HG02885 (cell line): Measurements from ENCODE around the gene RPL10L.

Source experiments
- ATAC-seq: cut with Tn5 transposase; IDR thresholded peaks from one replicate; pipeline ENCODE4 v1.9.1; 2021; ENCODE audit warnings: mild to moderate bottlenecking; ENCODE audit not compliant: unreplicated experiment, poor library complexity

RPL10L gene

DNA sequence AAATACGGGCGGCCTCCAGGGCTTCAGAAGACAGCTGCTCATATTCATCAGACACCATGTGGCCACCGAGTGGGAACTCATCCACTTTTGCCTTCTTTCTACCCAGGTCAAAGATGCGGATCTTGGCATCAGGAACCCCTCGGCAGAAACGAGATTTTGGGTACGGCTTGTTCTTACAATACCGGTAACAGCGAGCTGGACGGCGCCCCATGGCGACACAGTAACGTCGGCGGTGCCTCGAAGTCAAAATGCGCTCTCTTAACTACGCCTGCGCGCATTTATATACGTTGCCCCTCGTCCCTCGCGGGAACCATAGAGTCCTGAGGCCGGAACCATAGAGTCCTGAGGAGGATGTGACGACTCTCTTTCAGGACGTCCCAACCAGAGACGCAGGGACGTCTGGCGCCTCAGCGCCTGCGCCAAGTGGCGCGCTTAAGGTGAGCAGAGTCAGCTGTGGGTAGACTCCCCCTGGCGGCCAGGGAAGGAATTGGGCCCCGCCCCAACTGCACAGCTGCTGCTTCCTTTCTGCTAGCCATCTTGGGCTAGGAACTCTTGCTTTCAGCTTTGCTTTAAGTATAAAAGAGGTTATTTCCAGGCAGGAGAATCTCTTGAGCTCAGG, at the start of gene RPL10L:
Gene RPL10L, minus strand, starts transcription at position 256 of the 619 bp plus-strand sequence. Its CDS starts 45 bp downstream, at position 211.
- no peak for ATAC-seq

DNA sequence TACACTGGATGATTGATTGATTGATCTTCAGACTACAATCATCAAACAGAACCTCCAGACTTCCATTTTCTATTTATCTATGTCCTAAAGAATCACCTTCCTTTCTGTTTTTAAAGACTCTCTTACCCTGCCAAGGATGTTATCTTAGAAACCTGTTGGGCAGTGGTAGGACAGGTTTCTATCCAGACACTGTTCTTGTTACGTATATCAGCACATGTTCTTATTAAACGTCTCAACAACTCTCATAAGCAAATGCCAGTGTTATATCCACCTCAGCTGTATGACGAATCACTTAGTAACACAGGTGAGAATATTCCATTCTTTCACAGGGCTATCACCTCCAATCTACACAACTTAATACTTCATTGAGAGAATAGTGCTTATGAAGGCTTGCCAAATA, 40.2 kb upstream of the RPL10L start:
- no peak for ATAC-seq

DNA sequence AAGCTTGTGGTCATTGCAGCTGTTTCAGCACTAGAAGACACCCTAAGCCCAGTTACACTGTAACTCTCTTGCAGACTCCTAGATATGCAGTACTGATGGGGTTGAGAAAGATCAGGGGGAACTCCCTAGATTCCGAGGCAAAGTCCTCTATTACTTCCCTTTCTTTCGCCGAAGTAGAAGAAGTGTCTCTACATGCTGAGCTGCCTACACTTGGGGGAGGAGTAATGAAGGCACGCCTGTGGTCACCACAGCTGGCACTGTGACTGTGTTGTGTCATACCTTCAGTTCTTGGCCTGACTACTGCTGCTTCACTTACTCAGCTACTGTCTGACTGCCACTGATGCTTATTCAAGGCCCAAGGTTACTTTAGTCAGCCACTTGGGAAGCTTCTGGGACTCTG, 35.1 kb upstream of the RPL10L start:
- no peak for ATAC-seq

- no peak for ATAC-seq
Observed at GRCh38 chr14:46672128-46672527, 20.5 kb upstream of the RPL10L start.

DNA sequence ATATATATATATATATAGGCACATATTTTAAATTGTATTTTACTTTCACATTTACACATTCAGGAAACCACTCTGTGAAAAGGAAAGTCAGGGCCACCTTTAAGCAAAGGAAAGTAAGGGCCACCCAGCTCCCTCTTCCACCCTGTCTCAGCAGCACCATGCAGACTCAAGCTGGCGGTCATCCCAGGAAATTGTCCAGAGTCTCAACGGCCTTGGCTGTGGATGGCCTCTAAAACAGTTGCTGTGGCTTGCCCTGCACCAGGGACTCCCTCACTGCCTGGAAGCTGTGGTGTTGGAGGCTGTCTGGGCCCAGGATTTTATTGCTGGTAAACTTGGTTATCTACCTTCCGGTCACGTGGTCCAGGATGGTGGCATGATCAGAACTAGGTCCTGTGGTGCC, 11.8 kb upstream of the RPL10L start:
- no peak for ATAC-seq

DNA sequence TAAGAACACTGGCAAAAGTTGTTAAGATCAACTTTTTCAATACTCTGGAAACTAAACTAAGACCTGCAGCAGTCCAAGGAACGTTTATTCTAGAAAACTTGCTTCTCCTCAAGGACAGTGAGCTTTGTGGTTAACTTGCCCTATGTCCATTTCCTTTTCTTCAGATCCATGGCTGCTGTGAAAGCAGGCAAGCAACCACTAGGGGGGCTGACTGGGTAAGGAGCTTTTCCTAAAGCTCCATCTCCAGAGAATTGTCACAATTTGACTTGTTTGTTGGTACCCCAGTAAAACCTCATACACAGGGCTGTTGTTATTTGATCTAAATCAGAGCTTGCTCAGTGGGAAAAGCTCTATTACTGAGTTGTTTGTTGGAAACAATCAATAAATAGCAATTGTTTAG, 10.1 kb upstream of the RPL10L start:
- ATAC-seq, result no peak

- no peak for ATAC-seq
Observed at GRCh38 chr14:46653031-46653755, 1.6 kb upstream of the RPL10L start.

GRCh38 chr14:46646796-46647195, 4.8 kb downstream of the RPL10L start:
- no peak for ATAC-seq

GRCh38 chr14:46626876-46627275, 24.7 kb downstream of the RPL10L start:
- ATAC-seq, result no peak
